Measurements from ENCODE around the gene RTN4R. TPM values are rescaled to one million over a fixed set of nuclear protein-coding genes. Genes with fewer than 3 reads are reported as not detected.

RTN4R gene
- total RNA-seq, 2 experiments from 2014 or later = 2.8 to 3.7 TPM

- peak; percentile 58 for TF ChIP-seq CTCF (IDR thresholded peaks at IDR 0.05)
- Mint-ChIP-seq H3K4me3 (no peak overlapping the region), H3K4me1 (ENCODE audit: low read depth) (peaks cover 7% of the 10 kb centered on the region), H3K27me3 (no peaks in the 10 kb centered on the region), H3K9me3 (no peaks in the 10 kb centered on the region), H3K27ac (no peak overlapping the region), H3K36me3 (ENCODE audit: low read depth) (no peaks in the 10 kb centered on the region)
- ATAC-seq (peak; percentile 51), DNase-seq (peak; percentile 47)
- CTCF ChIA-PET = interaction anchor here (0.8 to 2.0 kb wide), 15 partner anchors 11 to 105 kb away, joined by 3 to 10 read pairs (median 4); partner anchors contain the start of gene DGCR6L
- POLR2A ChIA-PET = no interaction called here
- intact Hi-C loops (cut with micrococcal nuclease) = no loop called here
Measured at GRCh38 chr22:20258584-20259326, 9.4 kb downstream of the RTN4R start.

- no peak for DNase-seq
- no peaks in the 10 kb centered on the region for H3K9me3 Mint-ChIP-seq
- intact Hi-C loops (cut with micrococcal nuclease) = no loop called here
- no peak for TF ChIP-seq CTCF (IDR thresholded peaks at IDR 0.05)
- H3K27ac Mint-ChIP-seq = no peak overlapping the region
- ChIA-PET POLR2A (no interaction called here), CTCF (interaction anchor here (0.8 to 2.0 kb wide), 14 partner anchors 12 to 104 kb away, joined by 3 to 10 read pairs (median 4); partner anchors contain the start of gene DGCR6L)
- no peaks in the 10 kb centered on the region for H3K36me3 Mint-ChIP-seq (ENCODE audit: low read depth)
- ATAC-seq = no peak
- peaks cover 7% of the 10 kb centered on the region for H3K4me1 Mint-ChIP-seq (ENCODE audit: low read depth)
- H3K27me3 Mint-ChIP-seq = no peaks in the 10 kb centered on the region
- H3K4me3 Mint-ChIP-seq = no peak overlapping the region
Measured at GRCh38 chr22:20258021-20258299, 10.2 kb downstream of the RTN4R start.

- Mint-ChIP-seq H3K27ac (no peak overlapping the region), H3K36me3 (ENCODE audit: low read depth) (no peaks in the 10 kb centered on the region), H3K4me1 (ENCODE audit: low read depth) (peaks cover 7% of the 10 kb centered on the region), H3K27me3 (no peaks in the 10 kb centered on the region), H3K9me3 (no peaks in the 10 kb centered on the region), H3K4me3 (no peak overlapping the region)
- DNase-seq (no peak), ATAC-seq (no peak)
- TF ChIP-seq CTCF (IDR thresholded peaks at IDR 0.05) = no peak
- intact Hi-C loops (cut with micrococcal nuclease) = no loop called here
- CTCF ChIA-PET = interaction anchor here (1.0 to 2.0 kb wide), 6 partner anchors 12 to 104 kb away, joined by 3 to 10 read pairs (median 4); partner anchors contain the start of gene DGCR6L
- POLR2A ChIA-PET = interaction anchor here (0.6 kb wide), 1 partner anchor 13 kb away, joined by 3 read pairs; no protein-coding TSS in a partner anchor
Measured at GRCh38 chr22:20257212-20258020, 10.7 kb downstream of the RTN4R start.

GRCh38 chr22:20256551-20257211 is 11.4 kb downstream of the RTN4R start:
- Mint-ChIP-seq H3K4me1 (ENCODE audit: low read depth) (peaks cover 7% of the 10 kb centered on the region), H3K27ac (no peak overlapping the region), H3K36me3 (ENCODE audit: low read depth) (no peaks in the 10 kb centered on the region), H3K4me3 (no peak overlapping the region), H3K9me3 (no peaks in the 10 kb centered on the region), H3K27me3 (no peaks in the 10 kb centered on the region)
- intact Hi-C loops (cut with micrococcal nuclease) = no loop called here
- ChIA-PET POLR2A (interaction anchor here (0.6 kb wide), 1 partner anchor 13 kb away, joined by 3 read pairs; no protein-coding TSS in a partner anchor), CTCF (no interaction called here)
- ATAC-seq = no peak
- no peak for DNase-seq
- TF ChIP-seq CTCF (IDR thresholded peaks at IDR 0.05) = no peak
